Measurements from ENCODE around the gene ROR1.

DNA sequence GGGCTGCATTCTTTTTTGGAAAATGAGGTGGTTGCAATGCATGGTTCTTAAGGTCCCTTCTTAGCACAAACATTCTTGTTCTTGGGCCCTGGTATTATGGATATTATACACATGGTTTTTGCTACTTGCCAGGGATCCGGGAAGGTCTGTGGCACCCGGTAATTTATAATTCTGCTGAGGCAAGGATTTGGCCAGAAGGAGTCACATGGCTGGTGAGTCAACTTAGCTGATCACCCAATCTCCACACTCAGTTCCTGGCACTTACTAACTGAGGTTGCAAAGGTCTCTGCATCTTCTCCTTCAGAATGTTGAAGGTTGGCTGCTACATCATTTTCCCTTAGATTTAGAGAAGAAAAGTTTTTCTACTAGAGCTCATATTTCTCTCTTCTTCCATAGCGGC is 112.5 kb downstream of the ROR1 start:
- TF ChIP-seq, protein P1, sequence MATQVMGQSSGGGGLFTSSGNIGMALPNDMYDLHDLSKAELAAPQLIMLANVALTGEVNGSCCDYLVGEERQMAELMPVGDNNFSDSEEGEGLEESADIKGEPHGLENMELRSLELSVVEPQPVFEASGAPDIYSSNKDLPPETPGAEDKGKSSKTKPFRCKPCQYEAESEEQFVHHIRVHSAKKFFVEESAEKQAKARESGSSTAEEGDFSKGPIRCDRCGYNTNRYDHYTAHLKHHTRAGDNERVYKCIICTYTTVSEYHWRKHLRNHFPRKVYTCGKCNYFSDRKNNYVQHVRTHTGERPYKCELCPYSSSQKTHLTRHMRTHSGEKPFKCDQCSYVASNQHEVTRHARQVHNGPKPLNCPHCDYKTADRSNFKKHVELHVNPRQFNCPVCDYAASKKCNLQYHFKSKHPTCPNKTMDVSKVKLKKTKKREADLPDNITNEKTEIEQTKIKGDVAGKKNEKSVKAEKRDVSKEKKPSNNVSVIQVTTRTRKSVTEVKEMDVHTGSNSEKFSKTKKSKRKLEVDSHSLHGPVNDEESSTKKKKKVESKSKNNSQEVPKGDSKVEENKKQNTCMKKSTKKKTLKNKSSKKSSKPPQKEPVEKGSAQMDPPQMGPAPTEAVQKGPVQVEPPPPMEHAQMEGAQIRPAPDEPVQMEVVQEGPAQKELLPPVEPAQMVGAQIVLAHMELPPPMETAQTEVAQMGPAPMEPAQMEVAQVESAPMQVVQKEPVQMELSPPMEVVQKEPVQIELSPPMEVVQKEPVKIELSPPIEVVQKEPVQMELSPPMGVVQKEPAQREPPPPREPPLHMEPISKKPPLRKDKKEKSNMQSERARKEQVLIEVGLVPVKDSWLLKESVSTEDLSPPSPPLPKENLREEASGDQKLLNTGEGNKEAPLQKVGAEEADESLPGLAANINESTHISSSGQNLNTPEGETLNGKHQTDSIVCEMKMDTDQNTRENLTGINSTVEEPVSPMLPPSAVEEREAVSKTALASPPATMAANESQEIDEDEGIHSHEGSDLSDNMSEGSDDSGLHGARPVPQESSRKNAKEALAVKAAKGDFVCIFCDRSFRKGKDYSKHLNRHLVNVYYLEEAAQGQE (tag by site-specific recombination; IDR thresholded peaks at IDR 0.05): no peak
- no peak for TF ChIP-seq MEIS1 (CRISPR knock-in tag; IDR thresholded peaks at IDR 0.05; ENCODE audit: borderline replicate concordance)
- TF ChIP-seq, protein P2, sequence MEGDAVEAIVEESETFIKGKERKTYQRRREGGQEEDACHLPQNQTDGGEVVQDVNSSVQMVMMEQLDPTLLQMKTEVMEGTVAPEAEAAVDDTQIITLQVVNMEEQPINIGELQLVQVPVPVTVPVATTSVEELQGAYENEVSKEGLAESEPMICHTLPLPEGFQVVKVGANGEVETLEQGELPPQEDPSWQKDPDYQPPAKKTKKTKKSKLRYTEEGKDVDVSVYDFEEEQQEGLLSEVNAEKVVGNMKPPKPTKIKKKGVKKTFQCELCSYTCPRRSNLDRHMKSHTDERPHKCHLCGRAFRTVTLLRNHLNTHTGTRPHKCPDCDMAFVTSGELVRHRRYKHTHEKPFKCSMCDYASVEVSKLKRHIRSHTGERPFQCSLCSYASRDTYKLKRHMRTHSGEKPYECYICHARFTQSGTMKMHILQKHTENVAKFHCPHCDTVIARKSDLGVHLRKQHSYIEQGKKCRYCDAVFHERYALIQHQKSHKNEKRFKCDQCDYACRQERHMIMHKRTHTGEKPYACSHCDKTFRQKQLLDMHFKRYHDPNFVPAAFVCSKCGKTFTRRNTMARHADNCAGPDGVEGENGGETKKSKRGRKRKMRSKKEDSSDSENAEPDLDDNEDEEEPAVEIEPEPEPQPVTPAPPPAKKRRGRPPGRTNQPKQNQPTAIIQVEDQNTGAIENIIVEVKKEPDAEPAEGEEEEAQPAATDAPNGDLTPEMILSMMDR (tag by site-specific recombination; IDR thresholded peaks at IDR 0.05): no peak
- TF ChIP-seq, protein P3, sequence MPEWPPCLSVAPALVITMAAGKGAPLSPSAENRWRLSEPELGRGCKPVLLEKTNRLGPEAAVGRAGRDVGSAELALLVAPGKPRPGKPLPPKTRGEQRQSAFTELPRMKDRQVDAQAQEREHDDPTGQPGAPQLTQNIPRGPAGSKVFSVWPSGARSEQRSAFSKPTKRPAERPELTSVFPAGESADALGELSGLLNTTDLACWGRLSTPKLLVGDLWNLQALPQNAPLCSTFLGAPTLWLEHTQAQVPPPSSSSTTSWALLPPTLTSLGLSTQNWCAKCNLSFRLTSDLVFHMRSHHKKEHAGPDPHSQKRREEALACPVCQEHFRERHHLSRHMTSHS (tag by site-specific recombination; IDR thresholded peaks at IDR 0.05): no peak
- TF ChIP-seq ZNF558 (tag by site-specific recombination; IDR thresholded peaks at IDR 0.05): no peak
- no peak for TF ChIP-seq ZNF221 (tag by site-specific recombination; IDR thresholded peaks at IDR 0.05; ENCODE audit: borderline replicate concordance)
- no peak for TF ChIP-seq ZNF548 (tag by site-specific recombination; IDR thresholded peaks at IDR 0.05)
- TF ChIP-seq PRDM1 (tag by site-specific recombination; IDR thresholded peaks at IDR 0.05): no peak
- no peak for TF ChIP-seq ZNF292 (tag by site-specific recombination; IDR thresholded peaks at IDR 0.05; ENCODE audit: borderline replicate concordance, low read depth)
- TF ChIP-seq ZNF830 (tag by site-specific recombination; IDR thresholded peaks at IDR 0.05; ENCODE audit: low read depth): no peak
- TF ChIP-seq ZNF785 (tag by site-specific recombination; IDR thresholded peaks at IDR 0.05): no peak

All from HEK293 (cell line).